Neural crest cell (in vitro differentiated cells): Measurements from ENCODE around the gene KRT83. TPM values are rescaled to one million over a fixed set of nuclear protein-coding genes. Genes with fewer than 3 reads are reported as not detected.

Experiments
- DNase-seq: peaks from one replicate; pipeline ENCODE4 v3.0.0; 2021; ENCODE audit warnings: low read depth, mixed read lengths, low spot score
- H3K27ac Mint-ChIP-seq: one replicate; pipeline ENCODE4 v1.8.0; 2021; ENCODE audit warnings: mild to moderate bottlenecking, mixed read lengths; ENCODE audit not compliant: unreplicated experiment
- H3K27me3 Mint-ChIP-seq: 2 replicates; pipeline ENCODE4 v1.8.0; 2021; ENCODE audit warnings: low read depth, mild to moderate bottlenecking, mixed read lengths
- H3K36me3 Mint-ChIP-seq: 2 replicates; pipeline ENCODE4 v1.8.0; 2021; ENCODE audit warnings: low read depth, mild to moderate bottlenecking, mixed read lengths
- H3K4me1 Mint-ChIP-seq: 2 replicates; pipeline ENCODE4 v1.8.0; 2021; ENCODE audit warnings: mixed read lengths
- H3K4me3 Mint-ChIP-seq: one replicate; pipeline ENCODE4 v1.8.0; 2021; ENCODE audit warnings: mild to moderate bottlenecking, mixed read lengths
- H3K9me3 Mint-ChIP-seq: 2 replicates; pipeline ENCODE4 v1.8.0; 2021; ENCODE audit warnings: mixed read lengths
- CTCF ChIP-seq: fragments of 200-600 bp; sonication (generic); conservative IDR thresholded peaks from 2 replicates; pipeline ENCODE4 v1.5.0; 2021; ENCODE audit warnings: antibody characterized with exemption, mild to moderate bottlenecking
- total RNA-seq: library from RNA; stranded (reverse); gene quantifications from 2 replicates; pipeline ENCODE4 v1.2.1, GENCODE V29; 2021

The KRT83 gene
- total RNA-seq, 1 donor from 2014 or later, result not detected

- DNase-seq, result no peak
Observed at GRCh38 chr12:52285851-52286530, 35.2 kb downstream of the KRT83 start.

GRCh38 chr12:52285172-52285745, 35.9 kb downstream of the KRT83 start:
- H3K4me1 Mint-ChIP-seq, result no peaks in the 10 kb centered on the region
- no peak for DNase-seq
- H3K36me3 Mint-ChIP-seq, result no peaks in the 10 kb centered on the region
- H3K27me3 Mint-ChIP-seq, result no peaks in the 10 kb centered on the region
- peak overlapping the region; percentile 92 for H3K27ac Mint-ChIP-seq
- no peak for TF ChIP-seq CTCF
- no peak overlapping the region for H3K4me3 Mint-ChIP-seq
- no peaks in the 10 kb centered on the region for H3K9me3 Mint-ChIP-seq

More at GRCh38 chr12:52285851-52286530, 35.2 kb downstream of the KRT83 start:
- no peaks in the 10 kb centered on the region for H3K27me3 Mint-ChIP-seq
- H3K9me3 Mint-ChIP-seq, result no peaks in the 10 kb centered on the region
- TF ChIP-seq CTCF, result no peak
- H3K4me1 Mint-ChIP-seq, result no peaks in the 10 kb centered on the region
- no peaks in the 10 kb centered on the region for H3K36me3 Mint-ChIP-seq
- H3K4me3 Mint-ChIP-seq, result no peak overlapping the region
- peak overlapping the region; percentile 92 for H3K27ac Mint-ChIP-seq

- Mint-ChIP-seq H3K4me1 (peaks cover 6% of the 10 kb centered on the region), H3K4me3 (no peak overlapping the region), H3K9me3 (no peaks in the 10 kb centered on the region), H3K36me3 (no peaks in the 10 kb centered on the region), H3K27ac (no peak overlapping the region), H3K27me3 (no peaks in the 10 kb centered on the region)
- no peak for DNase-seq
- TF ChIP-seq CTCF, result no peak
Observed at GRCh38 chr12:52284562-52285171, 36.5 kb downstream of the KRT83 start.

- Mint-ChIP-seq H3K4me1 (peaks cover 21% of the 10 kb centered on the region), H3K27ac (no peak overlapping the region), H3K36me3 (no peaks in the 10 kb centered on the region), H3K27me3 (peaks cover 19% of the 10 kb centered on the region), H3K4me3 (no peak overlapping the region), H3K9me3 (no peaks in the 10 kb centered on the region)
- DNase-seq, result no peak
- no peak for TF ChIP-seq CTCF
Observed at GRCh38 chr12:52280796-52281560, 40.2 kb downstream of the KRT83 start.

- no peaks in the 10 kb centered on the region for H3K36me3 Mint-ChIP-seq
- no peaks in the 10 kb centered on the region for H3K9me3 Mint-ChIP-seq
- DNase-seq, result no peak
- H3K27ac Mint-ChIP-seq, result no peak overlapping the region
- H3K4me1 Mint-ChIP-seq, result peaks cover 21% of the 10 kb centered on the region
- TF ChIP-seq CTCF, result no peak
- peaks cover 20% of the 10 kb centered on the region for H3K27me3 Mint-ChIP-seq
- H3K4me3 Mint-ChIP-seq, result no peak overlapping the region
Observed at GRCh38 chr12:52280319-52280795, 40.8 kb downstream of the KRT83 start.
